DOHH2 (cell line): ENCODE results near the gene FRMD7.

Experiments used
- H3F3A ChIP-seq: fragments of 200-600 bp; sonication (generic), shearing (Covaris generic); 2 replicates; pipeline ENCODE4 v1.6.0; 2016; ENCODE audit warnings: antibody characterized with exemption, mild to moderate bottlenecking; ENCODE audit not compliant: control insufficient read depth, insufficient read depth
- H3K27ac ChIP-seq: fragments of 200-600 bp; sonication (generic); 2 replicates; pipeline ENCODE4 v1.5.1; 2014; ENCODE audit warnings: low read depth, mild to moderate bottlenecking, low read length, moderate library complexity
- H3K27me3 ChIP-seq: fragments of 200-600 bp; sonication (generic); 2 replicates; pipeline ENCODE4 v1.6.1; 2014; ENCODE audit warnings: mild to moderate bottlenecking, low read length, mixed read lengths; ENCODE audit not compliant: control insufficient read depth
- H3K36me3 ChIP-seq: fragments of 200-600 bp; sonication (generic); 2 replicates; pipeline ENCODE4 v1.6.1; 2014; ENCODE audit warnings: mild to moderate bottlenecking, low read length, moderate library complexity, mixed read lengths; ENCODE audit not compliant: control insufficient read depth
- H3K4me1 ChIP-seq: fragments of 200-600 bp; sonication (generic); 2 replicates; pipeline ENCODE4 v1.6.1; 2014; ENCODE audit warnings: mild to moderate bottlenecking, low read length, mixed read lengths; ENCODE audit not compliant: control insufficient read depth
- H3K4me2 ChIP-seq: fragments of 200-600 bp; sonication (generic); 2 replicates; pipeline ENCODE4 v1.6.0; 2014; ENCODE audit warnings: mild to moderate bottlenecking, low read length, moderate library complexity
- H3K4me3 ChIP-seq: fragments of 200-600 bp; sonication (generic); 2 replicates; pipeline ENCODE4 v1.5.1; 2014; ENCODE audit warnings: mild to moderate bottlenecking, low read length, mixed read lengths
- H3K79me2 ChIP-seq: fragments of 200-600 bp; sonication (generic); 2 replicates; pipeline ENCODE4 v1.6.1; 2014; ENCODE audit warnings: mild to moderate bottlenecking, low read length, mixed read lengths; ENCODE audit not compliant: control insufficient read depth
- H3K9me2 ChIP-seq: fragments of 200-600 bp; sonication (generic); replicated peaks from 2 replicates; pipeline ENCODE4 v1.6.1; 2014; ENCODE audit warnings: mild to moderate bottlenecking, low read length, mixed read lengths; ENCODE audit not compliant: control insufficient read depth
- H3K9me3 ChIP-seq: fragments of 200-600 bp; sonication (generic); 2 replicates; pipeline ENCODE4 v1.6.1; 2014; ENCODE audit warnings: antibody characterized with exemption, low read length, mixed read lengths; ENCODE audit not compliant: control insufficient read depth, insufficient read depth
- H4K20me1 ChIP-seq: fragments of 200-600 bp; sonication (generic); 2 replicates; pipeline ENCODE4 v1.6.0; 2014; ENCODE audit warnings: low read depth, mild to moderate bottlenecking, antibody characterized with exemption, low read length, moderate library complexity; ENCODE audit not compliant: control insufficient read depth, insufficient read depth
- EZH2phosphoT487 ChIP-seq: fragments of 200-600 bp; sonication (generic); IDR thresholded peaks from 2 replicates; pipeline ENCODE4 v1.6.1; 2017; ENCODE audit warnings: borderline replicate concordance, mild to moderate bottlenecking, antibody characterized with exemption, low read length, moderate library complexity, mixed read lengths
- TF ChIP-seq, protein P1 (sequence below): fragments of 200-600 bp; sonication (generic); IDR thresholded peaks from one replicate; pipeline ENCODE4 v1.5.1; 2014; ENCODE audit warnings: antibody characterized with exemption, mild to moderate bottlenecking, low read depth, low read length; ENCODE audit not compliant: poor library complexity, severe bottlenecking

FRMD7 gene

DNA sequence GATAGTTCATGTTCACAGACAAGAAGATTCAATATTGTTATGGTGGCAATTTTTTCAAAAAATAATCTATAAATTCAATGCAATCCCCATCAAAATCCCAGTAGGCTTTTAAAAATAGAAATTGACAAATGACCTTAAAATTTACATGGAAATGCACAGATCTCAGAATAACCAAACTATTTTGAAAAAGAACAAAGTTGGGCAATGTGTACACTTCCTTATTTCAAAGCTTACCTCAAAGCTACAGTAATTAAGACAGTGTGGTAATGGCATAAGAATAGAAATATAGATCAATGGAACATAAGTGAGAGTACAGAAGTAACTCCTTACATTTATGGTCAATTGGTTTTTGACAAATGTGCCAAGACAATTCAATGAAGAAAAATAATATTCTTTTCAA lies 39.0 kb downstream of the FRMD7 start:
- no peaks in the 10 kb centered on the region for H3F3A ChIP-seq
- no peaks in the 10 kb centered on the region for H3K79me2 ChIP-seq
- no peak for TF ChIP-seq EZH2phosphoT487
- TF ChIP-seq, protein P1, sequence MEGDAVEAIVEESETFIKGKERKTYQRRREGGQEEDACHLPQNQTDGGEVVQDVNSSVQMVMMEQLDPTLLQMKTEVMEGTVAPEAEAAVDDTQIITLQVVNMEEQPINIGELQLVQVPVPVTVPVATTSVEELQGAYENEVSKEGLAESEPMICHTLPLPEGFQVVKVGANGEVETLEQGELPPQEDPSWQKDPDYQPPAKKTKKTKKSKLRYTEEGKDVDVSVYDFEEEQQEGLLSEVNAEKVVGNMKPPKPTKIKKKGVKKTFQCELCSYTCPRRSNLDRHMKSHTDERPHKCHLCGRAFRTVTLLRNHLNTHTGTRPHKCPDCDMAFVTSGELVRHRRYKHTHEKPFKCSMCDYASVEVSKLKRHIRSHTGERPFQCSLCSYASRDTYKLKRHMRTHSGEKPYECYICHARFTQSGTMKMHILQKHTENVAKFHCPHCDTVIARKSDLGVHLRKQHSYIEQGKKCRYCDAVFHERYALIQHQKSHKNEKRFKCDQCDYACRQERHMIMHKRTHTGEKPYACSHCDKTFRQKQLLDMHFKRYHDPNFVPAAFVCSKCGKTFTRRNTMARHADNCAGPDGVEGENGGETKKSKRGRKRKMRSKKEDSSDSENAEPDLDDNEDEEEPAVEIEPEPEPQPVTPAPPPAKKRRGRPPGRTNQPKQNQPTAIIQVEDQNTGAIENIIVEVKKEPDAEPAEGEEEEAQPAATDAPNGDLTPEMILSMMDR: no peak
- no peaks in the 10 kb centered on the region for H3K4me1 ChIP-seq
- H3K27me3 ChIP-seq: no peaks in the 10 kb centered on the region
- no peaks in the 10 kb centered on the region for H4K20me1 ChIP-seq
- H3K36me3 ChIP-seq: no peaks in the 10 kb centered on the region
- no peak overlapping the region for H3K27ac ChIP-seq
- no peak overlapping the region for H3K4me3 ChIP-seq
- no peaks in the 10 kb centered on the region for H3K9me2 ChIP-seq
- H3K9me3 ChIP-seq: no peaks in the 10 kb centered on the region
- H3K4me2 ChIP-seq: no peak overlapping the region

DNA sequence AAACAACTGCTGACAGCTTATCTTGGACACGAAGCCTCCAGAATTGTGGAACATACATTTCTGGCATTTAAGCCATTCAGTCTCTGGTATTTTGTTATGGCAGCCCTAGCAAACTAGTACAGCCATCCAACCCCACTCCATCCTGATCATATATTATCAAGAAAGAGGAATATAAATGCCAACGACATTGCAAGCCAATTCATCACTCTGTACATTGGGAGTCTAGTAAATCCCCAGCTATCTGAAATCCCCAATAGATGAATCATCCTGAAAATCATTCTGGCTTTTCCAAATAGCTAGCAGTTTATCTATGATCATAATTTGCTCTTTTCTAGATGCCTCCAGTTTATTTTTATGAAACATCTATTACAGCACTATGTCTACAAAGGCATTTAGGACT lies 41.1 kb downstream of the FRMD7 start:
- H3K27me3 ChIP-seq: no peaks in the 10 kb centered on the region
- H3K79me2 ChIP-seq: no peaks in the 10 kb centered on the region
- no peaks in the 10 kb centered on the region for H3K9me3 ChIP-seq
- H3K4me3 ChIP-seq: no peak overlapping the region
- no peaks in the 10 kb centered on the region for H3K36me3 ChIP-seq
- no peaks in the 10 kb centered on the region for H3K9me2 ChIP-seq
- no peak for TF ChIP-seq EZH2phosphoT487
- TF ChIP-seq, protein P1: no peak
- no peaks in the 10 kb centered on the region for H3K4me1 ChIP-seq
- H4K20me1 ChIP-seq: no peaks in the 10 kb centered on the region
- no peak overlapping the region for H3K4me2 ChIP-seq
- no peak overlapping the region for H3K27ac ChIP-seq
- no peaks in the 10 kb centered on the region for H3F3A ChIP-seq

DNA sequence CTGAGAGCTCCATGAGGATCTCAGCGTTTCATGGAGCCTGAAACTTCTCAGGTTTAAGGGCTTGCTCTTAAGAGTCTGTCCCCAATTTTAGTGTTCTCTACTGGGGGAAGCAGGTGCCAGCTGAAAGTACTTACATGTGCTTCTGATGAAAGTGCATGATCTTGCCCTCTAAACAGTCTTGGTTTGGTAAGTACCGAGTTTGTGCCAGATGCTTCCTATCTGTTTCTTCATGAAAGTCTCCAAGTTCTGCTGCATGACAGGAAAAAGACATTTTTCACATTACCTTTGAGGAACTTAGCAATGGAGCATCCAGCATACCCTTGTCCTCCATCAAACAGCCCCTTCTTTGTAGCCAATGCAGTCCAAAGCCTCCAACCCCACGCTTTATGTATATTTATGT lies 42.0 kb downstream of the FRMD7 start:
- Histone ChIP-seq H3K4me3 (no peak overlapping the region), H3K27me3 (no peaks in the 10 kb centered on the region), H3K4me2 (no peak overlapping the region), H3K27ac (no peak overlapping the region), H3K79me2 (no peaks in the 10 kb centered on the region), H4K20me1 (no peaks in the 10 kb centered on the region), H3K9me2 (no peaks in the 10 kb centered on the region), H3F3A (no peaks in the 10 kb centered on the region), H3K4me1 (no peaks in the 10 kb centered on the region), H3K9me3 (no peaks in the 10 kb centered on the region), H3K36me3 (no peaks in the 10 kb centered on the region)
- TF ChIP-seq EZH2phosphoT487: no peak

DNA sequence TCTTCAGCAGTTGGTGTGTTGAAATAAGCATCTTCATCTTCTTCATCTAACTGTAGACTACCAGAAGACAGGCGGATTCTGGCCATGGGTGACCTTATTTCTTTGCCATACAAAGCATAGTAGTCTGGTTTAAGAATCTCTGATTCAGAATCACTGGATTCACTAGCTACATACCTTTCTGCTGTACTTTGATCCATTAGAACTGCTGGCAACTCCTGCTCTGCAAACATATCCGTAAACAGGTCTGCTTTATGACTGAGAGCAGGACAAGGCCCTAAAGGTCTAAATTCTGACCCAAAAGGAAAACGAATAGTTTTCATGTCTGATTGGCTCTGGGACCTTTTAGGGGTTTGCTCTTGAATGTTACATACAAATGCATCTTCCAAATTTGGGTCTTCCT lies 49.9 kb downstream of the FRMD7 start:
- TF ChIP-seq, protein P1: no peak
- no peak for TF ChIP-seq EZH2phosphoT487
- H3K27me3 ChIP-seq: no peaks in the 10 kb centered on the region
- H3K27ac ChIP-seq: no peak overlapping the region
- no peaks in the 10 kb centered on the region for H3K9me2 ChIP-seq
- H3K9me3 ChIP-seq: no peaks in the 10 kb centered on the region
- H3F3A ChIP-seq: no peaks in the 10 kb centered on the region
- H3K4me2 ChIP-seq: no peak overlapping the region
- H3K4me1 ChIP-seq: no peaks in the 10 kb centered on the region
- no peaks in the 10 kb centered on the region for H4K20me1 ChIP-seq
- H3K79me2 ChIP-seq: no peaks in the 10 kb centered on the region
- no peak overlapping the region for H3K4me3 ChIP-seq
- peaks cover 9% of the 10 kb centered on the region for H3K36me3 ChIP-seq
